Cerebellar nuclear complex (tissue), 1 donor: Measurements from ENCODE around the gene TNFRSF9.
A peak's percentile ranks its signal among the peaks of the same experiment; 100 is the strongest.
"Not testable (repeated sequence)": the region's sequence is repeated elsewhere in the genome, so short reads cannot be mapped to it uniquely, and the experiment has no call there.

Experiments used
- DNase-seq, 2 experiments: peaks; one replicate each; lab custom pipeline; 2025; lab: John Stamatoyannopoulos, UW

The TNFRSF9 gene

GRCh38 chr1:7940745-7941436, at the start of gene TNFRSF9:
Gene TNFRSF9, minus strand, starts transcription at chr1:7940839. Its CDS starts 845 bp downstream, at chr1:7939994.
- DNase-seq = no peak

GRCh38 chr1:7989762-7990428, 49.3 kb upstream of the TNFRSF9 start:
- no peak for DNase-seq

- no peak for DNase-seq
These were observed 47.9 kb upstream of the TNFRSF9 start for GRCh38 chr1:7988576-7988975.

DNA sequence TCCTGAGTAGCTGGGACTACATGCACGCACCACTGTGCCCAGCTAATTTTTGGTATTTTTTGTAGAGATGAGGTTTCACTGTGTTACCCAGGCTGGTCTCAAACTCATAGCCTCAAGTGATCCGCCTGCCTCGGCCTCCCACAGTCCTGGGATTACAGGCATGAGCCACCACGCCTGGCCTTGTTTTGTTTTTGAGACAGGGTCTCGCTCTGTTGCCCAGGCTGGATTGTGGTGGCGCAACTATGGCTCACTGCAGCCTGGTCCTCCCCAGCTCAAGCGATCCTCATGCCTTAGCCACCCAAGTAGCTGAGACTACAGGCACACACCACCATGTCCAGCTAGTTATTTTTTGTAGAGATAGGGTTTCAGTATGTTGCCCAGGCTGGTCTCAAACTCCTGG, 46.9 kb upstream of the TNFRSF9 start:
- DNase-seq = no peak

DNA sequence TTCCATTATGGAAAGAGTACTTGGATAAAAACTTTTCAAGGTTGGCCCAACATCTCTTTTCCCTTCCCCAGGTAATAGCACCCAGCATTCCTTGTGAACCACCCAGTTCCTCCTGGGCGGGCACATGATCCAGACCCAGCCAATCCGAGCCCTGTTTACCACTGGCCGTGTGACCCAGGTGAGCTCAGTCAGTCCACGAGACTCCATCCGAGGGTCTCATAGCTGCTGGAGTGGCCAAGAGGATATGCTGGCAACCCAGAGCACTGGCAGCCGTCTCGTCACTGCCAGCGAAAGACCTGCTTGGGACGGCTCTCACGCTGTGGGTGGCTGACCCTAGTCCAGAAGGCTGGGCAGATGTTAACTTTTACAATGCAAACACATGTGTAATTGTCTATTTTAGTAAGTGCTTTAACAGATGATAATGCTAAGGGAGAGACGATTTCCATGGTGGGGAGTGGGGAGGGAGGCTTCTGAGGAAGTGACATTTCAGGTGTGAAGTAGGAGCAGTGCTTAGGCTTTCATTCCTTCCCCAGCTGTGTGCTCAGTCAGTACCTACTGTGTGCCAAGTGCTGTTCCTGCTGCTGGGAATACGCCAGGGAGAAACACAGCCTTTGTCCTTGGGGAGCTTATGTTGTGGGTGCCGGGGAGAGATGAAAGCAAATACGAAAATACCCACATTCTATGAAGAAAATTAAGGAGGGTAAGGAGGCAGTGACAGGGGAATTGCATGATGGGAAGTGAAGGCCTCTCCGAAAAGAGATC, 45.4 kb upstream of the TNFRSF9 start:
- DNase-seq = no peak

DNA sequence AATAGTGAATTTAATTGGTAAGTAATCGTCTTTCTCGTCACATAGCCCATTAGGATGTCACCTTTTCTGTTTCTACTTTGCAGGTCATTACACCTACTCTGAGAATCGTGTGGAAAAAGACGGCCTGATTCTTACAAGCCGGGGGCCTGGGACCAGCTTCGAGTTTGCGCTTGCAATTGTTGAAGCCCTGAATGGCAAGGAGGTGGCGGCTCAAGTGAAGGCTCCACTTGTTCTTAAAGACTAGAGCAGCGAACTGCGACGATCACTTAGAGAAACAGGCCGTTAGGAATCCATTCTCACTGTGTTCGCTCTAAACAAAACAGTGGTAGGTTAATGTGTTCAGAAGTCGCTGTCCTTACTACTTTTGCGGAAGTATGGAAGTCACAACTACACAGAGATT, 44.2 kb upstream of the TNFRSF9 start:
- no peak for DNase-seq

DNA sequence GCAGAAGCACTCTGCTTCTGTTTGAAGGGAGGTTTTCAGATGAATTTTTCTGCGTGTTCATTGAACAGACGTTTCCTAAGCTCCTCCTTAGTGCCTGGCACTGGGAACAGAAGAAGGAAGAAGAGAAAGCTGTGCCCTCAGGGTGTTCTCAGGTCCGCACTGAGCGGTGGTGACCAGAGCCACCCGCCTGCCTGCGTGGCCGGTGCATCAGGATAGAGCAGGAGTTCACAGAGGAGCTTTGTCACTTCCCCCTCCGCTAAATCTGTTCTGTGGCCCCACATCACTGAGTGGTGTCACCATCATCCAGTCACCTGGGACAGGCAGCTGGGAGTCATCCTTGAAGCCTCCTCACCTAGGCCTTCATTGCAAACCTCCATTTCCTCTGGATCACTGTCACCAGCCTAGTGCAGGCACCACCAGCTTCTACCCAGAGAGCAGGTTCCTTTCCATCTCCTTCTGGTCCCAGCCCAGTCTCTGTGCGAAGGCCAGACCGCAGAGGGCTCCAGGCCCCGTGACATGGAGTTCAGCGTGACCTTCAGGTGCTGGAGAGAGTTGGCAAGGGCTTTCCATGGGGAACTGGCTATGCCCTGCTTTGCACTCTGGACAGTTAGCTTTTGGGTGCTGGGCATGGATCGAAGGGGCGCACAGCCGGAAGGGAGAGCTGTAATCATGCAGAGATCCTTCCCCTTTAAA, 42.6 kb upstream of the TNFRSF9 start:
- no peak for DNase-seq

GRCh38 chr1:7980984-7981383, 40.3 kb upstream of the TNFRSF9 start:
- no peak for DNase-seq

GRCh38 chr1:7975212-7975865, 34.7 kb upstream of the TNFRSF9 start:
- peak in 1 of 2 experiments; percentile 81 for DNase-seq

DNA sequence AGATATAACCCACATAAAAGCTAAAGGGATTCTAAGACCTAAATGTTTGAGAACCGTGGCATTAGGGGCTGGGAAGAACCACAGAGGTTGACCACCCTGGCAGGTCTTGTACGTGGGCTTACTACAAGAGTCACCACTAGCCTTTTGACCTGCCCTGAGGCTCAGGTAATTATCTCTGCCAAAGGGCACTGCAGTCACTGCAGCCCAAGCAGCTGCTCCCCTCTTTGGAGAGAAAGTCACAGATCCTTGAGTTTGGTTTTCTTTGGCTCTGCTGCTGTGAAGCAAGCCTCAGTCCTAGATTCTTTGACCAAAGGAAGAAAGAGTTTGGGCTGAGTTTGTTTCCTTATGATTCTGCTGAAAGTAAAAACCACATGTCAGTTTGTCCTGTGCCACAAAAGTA, 32.4 kb upstream of the TNFRSF9 start:
- no peak for DNase-seq

GRCh38 chr1:7972285-7972684, 31.6 kb upstream of the TNFRSF9 start:
- DNase-seq = no peak

- no peak for DNase-seq
These were observed 30.4 kb upstream of the TNFRSF9 start for GRCh38 chr1:7971024-7971423.

DNA sequence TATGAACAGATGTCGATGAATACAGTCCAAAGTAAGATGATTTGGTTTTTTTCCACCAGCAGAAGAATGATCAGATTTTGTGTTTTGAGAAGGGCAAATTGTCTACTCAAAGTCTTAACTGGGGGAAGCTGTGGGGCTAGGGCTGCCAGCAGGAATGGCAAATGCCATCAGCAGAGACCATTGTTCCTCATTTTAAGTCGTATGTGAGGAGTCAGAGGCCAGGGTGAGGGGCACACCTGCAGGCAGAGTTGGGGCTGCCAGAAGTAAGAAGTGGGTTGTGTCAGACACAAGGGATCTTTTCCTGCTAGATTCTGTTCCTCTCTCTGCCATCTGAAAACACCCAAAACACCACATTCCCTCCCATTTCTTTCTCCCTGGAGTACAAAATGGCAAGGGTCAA, 29.6 kb upstream of the TNFRSF9 start:
- no peak for DNase-seq

DNA sequence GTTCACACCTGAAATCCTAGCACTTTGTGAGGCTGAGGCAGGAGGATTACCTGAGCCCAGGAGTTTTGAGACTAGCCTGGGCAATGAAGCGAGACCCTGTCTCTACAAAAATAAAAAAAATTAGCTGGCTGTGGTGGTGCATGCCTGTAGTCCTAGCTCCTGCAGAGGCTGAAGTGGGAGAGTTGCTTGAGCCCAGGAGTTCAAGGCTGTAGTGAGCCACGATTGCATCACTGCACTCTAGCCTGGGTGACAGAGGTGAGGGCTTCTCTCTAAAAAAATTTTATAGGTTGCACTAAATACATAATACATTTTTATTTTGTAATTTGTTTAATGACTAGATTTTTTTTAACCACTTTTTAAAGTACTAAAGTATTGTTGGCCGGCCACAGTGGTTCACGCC, 27.0 kb upstream of the TNFRSF9 start:
- no peak for DNase-seq

GRCh38 chr1:7967196-7967595, 26.6 kb upstream of the TNFRSF9 start:
- peak; percentile 15 to 56 for DNase-seq

- peak in 1 of 2 experiments; percentile 23 for DNase-seq
These were observed 23.8 kb upstream of the TNFRSF9 start for GRCh38 chr1:7964476-7964875.

GRCh38 chr1:7963841-7964240, 23.2 kb upstream of the TNFRSF9 start:
- DNase-seq = not testable (repeated sequence)

GRCh38 chr1:7963378-7963730, 22.7 kb upstream of the TNFRSF9 start:
- not testable (repeated sequence) for DNase-seq

DNA sequence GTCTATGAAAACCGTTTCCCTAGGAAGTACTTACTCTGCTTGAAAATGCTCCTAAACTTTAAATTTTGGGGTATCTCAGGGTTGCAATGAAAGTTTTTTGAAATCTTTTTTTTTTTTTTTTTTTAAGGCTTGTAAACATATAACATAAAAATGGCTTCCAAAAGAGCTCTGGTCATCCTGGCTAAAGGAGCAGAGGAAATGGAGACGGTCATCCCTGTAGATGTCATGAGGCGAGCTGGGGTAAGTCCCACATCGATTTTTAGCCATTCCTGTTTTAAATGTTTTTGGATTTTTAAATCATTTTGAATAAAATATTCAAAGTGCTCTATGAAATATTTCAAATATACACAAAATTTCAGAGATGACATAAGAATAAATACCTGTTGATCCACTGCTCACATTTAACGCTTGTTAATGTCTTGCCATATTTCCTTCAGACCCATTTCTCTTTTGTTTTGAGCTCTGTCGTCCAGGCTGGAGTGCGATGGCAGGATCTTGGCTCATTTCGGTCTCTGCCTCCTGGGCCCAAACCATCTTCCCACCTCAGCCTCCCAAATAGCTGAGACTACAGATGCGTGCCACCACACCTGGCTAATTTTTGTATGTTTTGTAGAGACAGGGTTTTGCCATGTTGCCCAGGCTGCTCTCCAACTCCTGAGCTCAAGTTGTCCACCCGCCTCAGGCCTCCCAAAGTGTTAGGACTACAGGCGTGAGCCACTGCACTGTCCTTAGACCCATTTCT, 22.2 kb upstream of the TNFRSF9 start:
- DNase-seq = no peak

DNA sequence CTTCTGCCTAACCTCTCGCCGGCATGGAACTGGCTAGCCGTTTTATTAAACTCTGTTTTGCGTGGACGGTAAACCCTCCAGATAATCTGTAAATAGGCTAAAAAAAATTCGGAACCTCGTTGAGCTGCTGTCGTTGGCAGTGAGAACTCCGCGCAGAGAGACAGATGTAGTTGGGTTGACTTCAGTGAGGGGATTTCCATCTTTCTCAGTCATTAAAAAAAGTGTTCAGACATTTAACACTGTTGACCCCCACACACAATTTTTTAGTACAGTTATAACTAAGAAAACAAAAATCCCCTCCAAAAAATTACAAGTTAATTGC, 21.3 kb upstream of the TNFRSF9 start:
- no peak for DNase-seq
